HAP-1 (cell line): ENCODE measurements around the gene ERBIN.
"Not testable (repeated sequence)": the region's sequence is repeated elsewhere in the genome, so short reads cannot be mapped to it uniquely, and the experiment has no call there.

Source experiments
- DNase-seq, 2 experiments: peaks; one replicate each; pipeline ENCODE4 v3.0.0-alpha.2; 2016 to 2020; ENCODE audit warnings: low spot score in 2 of 2
- H3K27me3 ChIP-seq: fragments of 250-450 bp; sonication (Bioruptor Pico); 2 replicates; pipeline ENCODE4 v1.5.1; 2020; ENCODE audit warnings: low read depth, mild to moderate bottlenecking, moderate library complexity
- H3K36me3 ChIP-seq: fragments of 250-450 bp; sonication (Bioruptor Pico); replicated peaks from 2 replicates; pipeline ENCODE4 v1.5.1; 2020; ENCODE audit warnings: mild to moderate bottlenecking
- H3K4me1 ChIP-seq: fragments of 250-450 bp; sonication (Bioruptor Pico); 2 replicates; pipeline ENCODE4 v1.5.1; 2020; ENCODE audit warnings: mild to moderate bottlenecking
- H3K4me3 ChIP-seq: fragments of 250-450 bp; sonication (Bioruptor Pico); 2 replicates; pipeline ENCODE4 v1.5.1; 2020; ENCODE audit warnings: mild to moderate bottlenecking, moderate library complexity
- H3K9me3 ChIP-seq: fragments of 250-450 bp; sonication (Bioruptor Pico); 2 replicates; pipeline ENCODE4 v1.5.1; 2020; ENCODE audit warnings: mild to moderate bottlenecking, moderate library complexity
- in situ Hi-C: fragments of 300-500 bp; cut with MboI; formaldehyde crosslinking; loops from 3 replicates; pipeline ENCODE4 v1.14.3; 2020; ENCODE audit warnings: low sequenced_read_pairs, inconsistent platforms, mixed read lengths

Gene ERBIN

GRCh38 chr5:65955746-65956145, 29.4 kb downstream of the ERBIN start:
- no peak for DNase-seq
- H3K36me3 ChIP-seq = no peaks in the 10 kb centered on the region; the same call in 1 of the 2 replicates
- H3K9me3 ChIP-seq = no peaks in the 10 kb centered on the region
- in situ Hi-C loops = no loop called here
- H3K4me3 ChIP-seq = no peak overlapping the region
- H3K27me3 ChIP-seq = no peaks in the 10 kb centered on the region
- H3K4me1 ChIP-seq = peaks cover 3% of the 10 kb centered on the region; the same call in 1 of the 2 replicates

GRCh38 chr5:65957703-65958102, 31.3 kb downstream of the ERBIN start:
- H3K9me3 ChIP-seq, H3K4me3 ChIP-seq, H3K27me3 ChIP-seq, H3K36me3 ChIP-seq, DNase-seq, in situ Hi-C loops, H3K4me1 ChIP-seq: not testable (repeated sequence)

- DNase-seq = no peak
- Histone ChIP-seq H3K9me3 (no peaks in the 10 kb centered on the region; the same call in 1 of the 2 replicates), H3K36me3 (no peaks in the 10 kb centered on the region), H3K4me3 (no peak overlapping the region), H3K27me3 (no peaks in the 10 kb centered on the region), H3K4me1 (peaks cover 2% of the 10 kb centered on the region; the same call in 1 of the 2 replicates)
- in situ Hi-C loops = no loop called here
Observed at GRCh38 chr5:65961633-65962032, 35.3 kb downstream of the ERBIN start.

- no peak overlapping the region for H3K4me3 ChIP-seq
- in situ Hi-C loops = no loop called here
- H3K9me3 ChIP-seq = no peaks in the 10 kb centered on the region; the same call in 1 of the 2 replicates
- H3K4me1 ChIP-seq = peaks cover 27% of the 10 kb centered on the region
- no peak for DNase-seq
- H3K27me3 ChIP-seq = no peaks in the 10 kb centered on the region
- H3K36me3 ChIP-seq = no peaks in the 10 kb centered on the region
Observed at GRCh38 chr5:65967288-65968066, 41.1 kb downstream of the ERBIN start.

GRCh38 chr5:65969539-65970393, 43.4 kb downstream of the ERBIN start:
- peak; percentile 44 to 87 for DNase-seq
- H3K36me3 ChIP-seq = no peaks in the 10 kb centered on the region
- H3K27me3 ChIP-seq = no peaks in the 10 kb centered on the region
- H3K4me3 ChIP-seq = no peak overlapping the region
- H3K9me3 ChIP-seq = no peaks in the 10 kb centered on the region; the same call in 1 of the 2 replicates
- in situ Hi-C loops = no loop called here
- peaks cover 27% of the 10 kb centered on the region for H3K4me1 ChIP-seq

- H3K36me3 ChIP-seq = no peaks in the 10 kb centered on the region
- no peak for DNase-seq
- H3K27me3 ChIP-seq = no peaks in the 10 kb centered on the region
- in situ Hi-C loops = no loop called here
- no peaks in the 10 kb centered on the region for H3K9me3 ChIP-seq
- H3K4me3 ChIP-seq = no peak overlapping the region
- H3K4me1 ChIP-seq = peaks cover 27% of the 10 kb centered on the region
Observed at GRCh38 chr5:65970481-65971367, 44.3 kb downstream of the ERBIN start.

GRCh38 chr5:65971643-65972042, 45.3 kb downstream of the ERBIN start:
- H3K36me3 ChIP-seq = no peaks in the 10 kb centered on the region
- H3K4me3 ChIP-seq = no peak overlapping the region
- H3K4me1 ChIP-seq = peaks cover 27% of the 10 kb centered on the region
- H3K27me3 ChIP-seq = no peaks in the 10 kb centered on the region
- in situ Hi-C loops = no loop called here
- no peaks in the 10 kb centered on the region for H3K9me3 ChIP-seq
- no peak for DNase-seq

- H3K9me3 ChIP-seq, H3K36me3 ChIP-seq: not testable (repeated sequence)
Observed at GRCh38 chr5:65972896-65973295, 46.5 kb downstream of the ERBIN start.

GRCh38 chr5:65978251-65978650, 51.9 kb downstream of the ERBIN start:
- H3K27me3 ChIP-seq = no peaks in the 10 kb centered on the region
- no peak overlapping the region for H3K4me3 ChIP-seq
- H3K9me3 ChIP-seq = no peaks in the 10 kb centered on the region; the same call in 1 of the 2 replicates
- no peak for DNase-seq
- no peaks in the 10 kb centered on the region for H3K36me3 ChIP-seq
- peaks cover 18% of the 10 kb centered on the region for H3K4me1 ChIP-seq
- in situ Hi-C loops = no loop called here

More at GRCh38 chr5:65972896-65973295, 46.5 kb downstream of the ERBIN start:
- H3K27me3 ChIP-seq, in situ Hi-C loops, DNase-seq, H3K4me3 ChIP-seq: not testable (repeated sequence)
- peaks cover 27% of the 10 kb centered on the region for H3K4me1 ChIP-seq

- in situ Hi-C loops = no loop called here
- Histone ChIP-seq H3K4me1 (peaks cover 18% of the 10 kb centered on the region), H3K4me3 (no peak overlapping the region), H3K27me3 (no peaks in the 10 kb centered on the region), H3K36me3 (no peaks in the 10 kb centered on the region), H3K9me3 (no peaks in the 10 kb centered on the region; the same call in 1 of the 2 replicates)
- DNase-seq = no peak
Observed at GRCh38 chr5:65981548-65981947, 55.2 kb downstream of the ERBIN start.

GRCh38 chr5:65981969-65982619, 55.7 kb downstream of the ERBIN start:
- Histone ChIP-seq H3K4me3 (no peak overlapping the region), H3K4me1 (peaks cover 18% of the 10 kb centered on the region), H3K27me3 (no peaks in the 10 kb centered on the region), H3K9me3 (no peaks in the 10 kb centered on the region; the same call in 1 of the 2 replicates), H3K36me3 (no peaks in the 10 kb centered on the region)
- in situ Hi-C loops = no loop called here
- peak in 1 of 2 experiments; percentile 46 for DNase-seq

- H3K4me1 ChIP-seq = peaks cover 18% of the 10 kb centered on the region
- H3K9me3 ChIP-seq = no peaks in the 10 kb centered on the region; the same call in 1 of the 2 replicates
- H3K27me3 ChIP-seq = no peaks in the 10 kb centered on the region
- DNase-seq = no peak
- H3K36me3 ChIP-seq = no peaks in the 10 kb centered on the region
- H3K4me3 ChIP-seq = no peak overlapping the region
- in situ Hi-C loops = no loop called here
Observed at GRCh38 chr5:65982635-65983034, 56.3 kb downstream of the ERBIN start.
